NCI-H1105 treated with DMSO at 0.1 percent for 48 hours (cell line): ENCODE measurements around the gene ASTN2.
"Not testable (repeated sequence)": the region's sequence is repeated elsewhere in the genome, so short reads cannot be mapped to it uniquely, and the experiment has no call there.

Experiments used
- DNase-seq: peaks from one replicate; lab custom pipeline; 2025; lab: John Stamatoyannopoulos, UW

Gene ASTN2

GRCh38 chr9:116697362-116697761, 717.5 kb downstream of the ASTN2 start:
- no peak for DNase-seq

DNA sequence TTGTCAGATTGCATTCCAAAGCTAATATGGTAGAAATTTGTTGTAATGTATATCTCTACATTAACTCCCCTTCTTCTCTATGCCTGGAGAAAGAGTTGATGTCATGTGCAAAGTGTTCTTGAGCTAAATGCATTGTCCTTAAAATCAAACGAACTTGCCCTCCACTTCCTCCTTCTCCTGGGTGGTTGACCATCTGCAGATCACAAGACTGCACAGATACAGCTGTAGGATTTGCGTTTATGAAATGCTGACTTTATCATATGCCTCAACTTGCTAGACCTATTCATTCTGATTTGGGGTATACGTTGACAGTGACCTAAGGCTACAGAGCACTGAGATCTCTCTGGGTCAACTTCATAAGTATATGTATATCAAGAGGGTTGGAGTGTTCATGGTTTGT, 719.4 kb downstream of the ASTN2 start:
- DNase-seq: no peak

DNA sequence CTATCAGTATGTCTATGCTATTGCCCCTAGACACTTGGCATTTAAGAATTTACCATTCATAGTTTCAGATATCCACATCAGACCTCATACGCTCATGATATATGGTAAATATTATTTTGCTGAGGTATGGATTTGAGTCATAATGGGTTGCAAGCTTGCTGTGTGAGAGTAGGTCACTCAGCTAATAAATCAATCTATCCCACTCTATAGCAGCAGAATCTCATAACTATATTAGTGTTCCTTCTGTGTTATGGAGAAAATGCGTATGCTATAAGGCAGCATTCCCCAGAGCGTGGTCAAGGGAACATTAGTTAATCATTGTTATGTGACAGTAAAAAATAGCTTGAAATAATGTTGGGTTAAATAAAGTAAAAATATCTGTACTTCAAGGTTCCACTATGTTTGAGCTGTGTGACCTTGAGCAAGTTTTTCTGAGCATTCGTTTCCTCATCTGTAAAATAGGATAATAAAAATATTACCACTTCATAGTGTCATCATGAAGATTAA, 720.0 kb downstream of the ASTN2 start:
- DNase-seq: no peak

GRCh38 chr9:116693233-116693731, 721.6 kb downstream of the ASTN2 start:
- DNase-seq: no peak

DNA sequence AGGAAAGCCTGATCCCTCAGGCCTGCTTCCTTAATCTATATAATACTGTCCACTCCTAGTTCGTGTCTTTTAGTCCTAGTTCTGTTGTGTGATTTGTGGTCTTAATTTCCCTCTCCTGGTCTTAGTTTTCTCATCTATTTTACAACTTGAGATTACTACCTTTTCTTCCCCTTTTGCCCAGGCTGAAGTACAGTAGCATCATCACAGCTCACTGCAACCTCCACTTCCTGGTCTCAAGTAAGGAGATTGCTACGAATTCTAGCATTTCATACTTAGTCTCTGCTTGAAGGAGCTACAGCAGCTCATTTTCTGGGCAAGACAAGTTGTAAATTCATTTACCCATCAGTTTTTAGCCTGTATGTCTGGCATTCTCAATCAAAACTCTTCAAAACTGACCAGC, 722.2 kb downstream of the ASTN2 start:
- DNase-seq: no peak

GRCh38 chr9:116691607-116692006, 723.2 kb downstream of the ASTN2 start:
- DNase-seq: no peak

GRCh38 chr9:116690805-116691204, 724.1 kb downstream of the ASTN2 start:
- not testable (repeated sequence) for DNase-seq

GRCh38 chr9:116689486-116690032, 725.3 kb downstream of the ASTN2 start:
- DNase-seq: no peak

- DNase-seq: no peak
Measured at GRCh38 chr9:116688806-116689485, 725.9 kb downstream of the ASTN2 start.

GRCh38 chr9:116687754-116688135, 727.1 kb downstream of the ASTN2 start:
- DNase-seq: no peak

- peak; percentile 86 for DNase-seq
Measured at GRCh38 chr9:116687074-116687753, 727.6 kb downstream of the ASTN2 start, which contains the start of gene TRIM32. Gene TRIM32 (plus strand): TSS chr9:116687305. CDS start chr9:116697743, 10,438 bp downstream.

DNA sequence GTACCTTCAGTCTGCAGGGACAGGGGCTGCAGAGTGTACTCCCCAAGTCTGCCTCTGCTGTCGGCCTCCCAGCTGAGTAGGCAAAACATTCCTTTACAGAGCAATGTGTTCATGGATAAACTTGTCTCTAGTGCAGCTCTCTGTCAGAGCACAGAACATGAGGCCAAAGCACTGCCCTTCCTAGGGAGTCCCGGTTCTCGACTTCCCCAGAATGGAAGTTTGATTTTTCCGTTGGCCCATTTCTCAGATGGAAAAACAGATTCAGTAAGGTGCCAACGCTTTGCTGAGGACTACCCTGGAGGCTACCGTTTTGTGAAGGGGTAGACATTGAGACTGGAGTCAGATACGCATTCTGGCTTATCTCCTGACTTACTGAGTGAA, 728.2 kb downstream of the ASTN2 start:
- DNase-seq: no peak

DNA sequence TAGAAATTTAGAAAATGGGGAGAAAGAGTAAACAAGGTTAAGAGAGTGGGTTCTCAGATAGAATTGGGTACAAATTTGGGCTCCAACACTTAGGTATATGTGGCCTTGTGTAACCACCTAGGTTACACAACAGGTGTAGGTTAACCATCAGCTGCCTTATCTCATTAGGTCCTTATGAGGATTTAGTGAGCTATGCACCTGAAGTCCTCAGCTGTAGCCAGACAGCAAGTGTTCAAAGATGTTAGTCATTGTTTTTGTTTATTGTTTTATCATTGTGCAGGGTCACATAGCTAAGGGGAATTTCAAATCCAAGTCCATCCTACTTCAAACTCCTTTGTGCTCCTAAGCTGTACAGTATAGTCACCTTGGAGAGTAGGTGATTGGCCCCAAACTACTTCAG, 728.7 kb downstream of the ASTN2 start:
- no peak for DNase-seq

- no peak for DNase-seq
Measured at GRCh38 chr9:116685166-116685565, 729.7 kb downstream of the ASTN2 start.

GRCh38 chr9:116683535-116683934, 731.3 kb downstream of the ASTN2 start:
- no peak for DNase-seq

DNA sequence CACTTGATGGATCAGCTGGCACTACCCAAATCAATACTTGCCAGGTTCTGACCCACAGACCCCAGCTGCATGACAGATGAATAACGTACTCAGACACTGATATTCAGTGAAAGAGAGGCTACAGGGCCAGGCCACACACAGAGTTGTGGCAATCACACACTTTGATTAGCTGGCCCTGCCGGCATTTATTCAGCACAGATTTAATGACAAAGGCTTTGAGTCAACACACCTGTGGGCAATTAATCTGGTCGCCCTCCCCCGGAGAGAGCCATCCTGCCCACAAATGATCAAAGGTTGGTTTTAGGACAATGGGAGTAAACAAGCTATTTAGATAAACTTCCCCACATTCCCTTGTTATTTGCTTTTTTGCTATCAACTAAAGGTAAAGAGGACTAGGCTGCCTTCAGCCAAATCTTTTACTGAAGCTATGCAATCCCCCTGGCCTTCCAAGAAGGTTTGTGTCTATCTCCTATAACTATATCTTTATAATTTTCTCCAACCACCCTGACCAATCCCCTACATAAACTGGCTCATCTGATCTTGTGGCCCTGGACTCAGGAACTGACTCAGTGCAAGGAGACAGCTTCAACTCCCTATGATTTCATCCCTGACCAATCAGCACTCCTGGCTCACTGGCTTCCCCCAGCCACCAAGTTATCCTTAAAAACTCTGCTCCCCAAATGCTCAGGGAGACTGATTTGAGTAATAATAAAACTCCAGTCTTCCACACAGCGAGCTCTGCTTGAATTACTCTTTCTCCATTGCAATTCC, 740.5 kb downstream of the ASTN2 start:
- DNase-seq: no peak

DNA sequence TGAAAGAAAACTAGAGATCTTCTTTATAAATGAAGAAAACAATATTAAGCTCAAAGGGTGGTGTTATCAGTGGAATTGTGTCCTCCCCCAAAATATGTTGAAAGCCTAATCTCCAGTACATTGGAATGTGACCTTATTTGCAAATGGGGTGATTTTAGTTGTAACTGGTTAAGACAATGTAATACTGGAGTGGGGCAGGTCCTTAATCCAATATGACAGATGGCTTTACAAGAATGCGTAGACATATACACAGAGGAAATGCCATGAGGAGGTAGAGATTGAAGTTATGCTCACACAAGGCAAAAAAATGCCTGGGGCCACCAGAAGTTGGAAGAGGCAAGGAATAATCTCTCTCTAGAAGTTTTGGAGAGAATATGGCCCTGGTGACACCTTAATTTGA, 741.5 kb downstream of the ASTN2 start:
- DNase-seq: no peak

- DNase-seq: no peak
Measured at GRCh38 chr9:116671605-116672004, 743.3 kb downstream of the ASTN2 start.

DNA sequence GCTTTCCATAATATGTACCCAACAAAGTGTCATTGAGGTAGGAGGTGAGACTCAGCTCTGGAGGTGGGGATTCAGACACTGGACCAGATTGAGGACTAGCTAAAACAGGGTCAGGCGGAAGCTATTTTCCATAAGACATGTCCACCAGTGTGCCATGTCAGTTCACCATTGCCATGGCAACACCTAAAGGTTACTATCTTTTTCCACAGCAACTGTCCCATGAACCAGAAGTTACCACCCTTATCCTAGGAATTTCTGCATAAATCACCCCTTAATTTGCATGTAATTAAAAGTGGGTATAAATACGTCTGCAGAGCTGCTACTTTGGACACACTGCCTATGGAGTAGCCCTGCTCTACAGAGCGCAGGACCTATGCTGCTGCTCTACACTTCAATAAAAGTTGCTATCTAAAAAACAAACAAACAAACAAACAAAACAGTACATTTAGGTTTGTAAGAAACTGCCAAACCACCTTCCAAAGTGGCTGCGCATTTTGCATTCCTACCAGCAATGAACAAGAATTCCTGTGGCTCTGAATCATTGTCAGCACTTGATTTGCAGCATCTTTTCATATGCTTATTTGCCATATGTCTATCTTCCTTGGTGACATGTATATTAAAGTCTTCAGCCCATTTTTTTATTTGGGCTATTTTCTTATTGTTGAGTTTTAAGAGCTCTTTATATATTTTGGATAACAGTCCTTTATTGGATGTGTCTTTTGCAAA, 745.7 kb downstream of the ASTN2 start:
- DNase-seq: no peak

DNA sequence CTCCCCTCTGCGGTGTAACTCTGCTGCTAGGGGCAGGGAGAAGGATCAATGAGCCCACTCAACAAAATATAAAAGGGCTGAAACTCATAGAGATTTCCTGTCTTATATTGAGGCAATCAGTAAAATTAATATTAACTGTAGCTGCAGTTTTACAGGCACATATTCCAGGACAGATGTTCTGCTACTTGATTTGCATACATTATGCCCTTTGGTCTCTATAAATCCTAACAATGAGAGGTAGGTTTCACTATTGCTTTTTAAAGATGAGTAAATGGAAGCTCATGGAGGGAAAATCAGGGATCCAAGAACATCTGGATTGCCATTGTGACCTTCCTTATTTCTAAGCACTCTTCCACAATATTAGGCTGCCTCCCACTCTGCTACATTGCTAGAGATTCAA, 751.3 kb downstream of the ASTN2 start:
- DNase-seq: no peak

GRCh38 chr9:116662646-116663310, 752.1 kb downstream of the ASTN2 start:
- no peak for DNase-seq
